GM18868 (cell line): ENCODE results near the gene NAMPT.
"Not testable (repeated sequence)": the region's sequence is repeated elsewhere in the genome, so short reads cannot be mapped to it uniquely, and the experiment has no call there.

Experiments used
- ATAC-seq: cut with Tn5 transposase; IDR thresholded peaks from one replicate; pipeline ENCODE4 v1.9.1; 2021; ENCODE audit warnings: mild to moderate bottlenecking, moderate library complexity; ENCODE audit not compliant: unreplicated experiment

The NAMPT gene

DNA sequence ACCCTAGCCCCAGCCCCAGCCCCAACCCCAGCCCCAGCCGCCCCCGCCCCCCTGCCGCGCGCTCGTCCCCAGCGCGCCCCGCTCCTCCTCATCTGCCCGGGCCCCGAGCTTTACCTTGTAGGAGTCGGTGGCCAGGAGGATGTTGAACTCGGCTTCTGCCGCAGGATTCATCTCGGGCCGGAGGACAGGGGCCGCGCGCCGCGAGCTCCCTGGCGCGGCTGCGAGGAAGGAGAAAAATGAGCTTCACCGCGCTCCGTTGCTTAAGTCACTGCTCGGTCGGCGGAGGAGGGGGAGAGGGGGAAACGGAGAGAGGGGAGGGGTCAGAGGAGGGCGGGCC is at the start of gene NAMPT:
Gene NAMPT (minus strand): TSS at position 270 of the 337 bp plus-strand sequence. CDS start 99 bp downstream, at position 171.
- ATAC-seq = no peak

DNA sequence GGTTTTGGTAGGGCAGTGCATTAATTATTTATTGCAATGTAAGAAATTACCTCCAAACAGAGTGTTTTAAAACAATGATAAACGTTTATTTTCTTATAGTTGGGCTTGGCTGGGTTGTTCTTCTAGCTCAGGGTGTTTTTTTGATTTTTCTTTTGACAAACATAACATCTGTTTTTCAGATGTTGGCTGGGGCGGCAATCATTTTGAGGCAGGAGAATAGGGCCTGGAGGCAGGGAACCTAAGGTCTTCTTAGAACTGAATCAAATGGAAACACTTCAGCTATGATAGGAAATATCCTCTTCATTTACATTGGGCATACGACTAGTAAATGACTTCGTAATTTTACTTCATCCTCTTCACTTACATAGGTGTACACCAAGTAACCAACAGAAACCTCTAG is 47.4 kb upstream of the NAMPT start:
- ATAC-seq = no peak

DNA sequence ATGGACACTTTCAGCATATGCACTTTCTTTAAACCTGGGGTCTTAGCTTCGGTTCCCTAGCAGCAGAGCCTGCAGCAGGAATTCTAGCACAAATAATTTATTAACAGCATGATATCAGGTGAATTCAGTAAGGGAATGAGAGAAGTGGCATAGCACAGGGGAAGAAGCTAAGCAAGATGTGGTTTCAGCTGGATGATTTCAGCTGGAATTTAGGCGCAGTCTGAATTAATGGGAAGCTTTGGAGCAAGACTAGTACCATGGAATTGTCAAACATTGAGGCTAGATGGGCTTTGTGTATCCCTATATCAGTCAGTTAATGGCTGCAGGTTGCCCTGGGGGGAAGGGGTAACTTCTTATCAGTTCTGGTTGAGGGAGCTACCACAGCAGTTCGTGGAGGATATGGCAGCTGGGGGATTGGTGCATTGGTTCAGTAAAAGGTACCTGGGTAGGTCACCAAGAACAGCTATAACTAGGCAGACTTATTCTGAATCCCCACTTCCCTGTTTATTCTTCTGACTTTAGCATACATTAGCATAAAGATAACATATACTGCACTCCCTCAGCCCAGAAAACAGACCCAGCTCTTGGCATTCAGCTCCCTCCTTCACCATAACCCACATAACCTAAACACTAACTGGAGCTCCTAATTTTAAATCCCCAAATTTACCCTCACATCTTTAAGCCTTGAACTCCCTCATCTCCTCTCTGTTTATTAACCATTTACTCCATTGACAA is 46.8 kb upstream of the NAMPT start:
- ATAC-seq = no peak

DNA sequence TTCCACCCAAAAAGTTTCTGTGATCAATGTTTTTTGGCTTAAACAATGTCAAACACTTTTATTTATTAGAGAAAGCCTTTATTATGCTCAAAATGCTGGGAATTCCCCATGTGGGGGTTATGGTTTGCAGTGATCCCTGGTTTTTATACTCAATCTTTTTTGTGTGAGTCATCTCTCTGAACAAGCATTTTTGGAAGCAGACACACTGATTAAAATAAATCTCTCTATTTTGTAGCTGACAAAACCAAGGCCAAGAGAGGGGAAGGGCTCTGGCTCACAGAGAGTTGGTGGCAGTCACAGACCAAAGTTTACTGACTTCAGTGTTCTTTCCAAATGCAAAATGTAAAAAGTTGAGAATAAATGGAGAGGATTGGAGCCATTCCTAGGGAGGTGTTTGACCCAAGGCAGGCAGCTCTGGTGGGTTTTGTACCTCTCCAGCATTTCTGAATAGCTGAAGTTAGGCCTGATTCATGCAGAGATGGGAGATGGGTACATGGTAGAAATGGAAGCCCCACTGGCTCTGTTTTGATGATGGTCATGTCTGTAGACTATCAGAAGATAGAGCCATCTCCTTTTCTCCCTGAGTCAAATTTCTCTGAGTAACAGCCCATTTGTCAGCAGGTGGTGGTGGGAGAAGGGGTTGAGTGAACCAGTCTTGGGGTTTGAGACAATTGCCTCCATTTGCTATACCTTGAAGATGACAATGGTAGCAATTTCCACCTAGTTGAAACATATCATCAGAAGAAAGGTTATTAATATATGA is 45.4 kb upstream of the NAMPT start:
- no peak for ATAC-seq

DNA sequence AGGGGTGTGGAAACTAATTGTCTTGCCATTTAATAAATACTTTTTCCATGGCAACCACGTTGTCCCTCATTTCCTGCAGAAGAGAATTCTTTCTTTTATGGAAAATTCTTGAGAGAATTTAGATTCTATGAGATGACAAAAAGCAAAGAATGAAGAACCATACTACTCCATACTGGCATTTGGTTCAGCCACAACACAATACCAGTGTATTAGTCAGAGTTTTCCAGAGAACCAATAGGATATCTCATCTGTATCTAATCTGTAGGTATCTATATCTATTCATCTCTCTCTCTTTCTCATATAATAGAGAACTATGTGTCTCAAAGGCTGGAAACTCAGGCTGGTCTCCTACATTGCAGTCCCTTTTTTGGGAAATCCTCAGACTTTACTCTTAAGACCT is 44.6 kb upstream of the NAMPT start:
- ATAC-seq = no peak

DNA sequence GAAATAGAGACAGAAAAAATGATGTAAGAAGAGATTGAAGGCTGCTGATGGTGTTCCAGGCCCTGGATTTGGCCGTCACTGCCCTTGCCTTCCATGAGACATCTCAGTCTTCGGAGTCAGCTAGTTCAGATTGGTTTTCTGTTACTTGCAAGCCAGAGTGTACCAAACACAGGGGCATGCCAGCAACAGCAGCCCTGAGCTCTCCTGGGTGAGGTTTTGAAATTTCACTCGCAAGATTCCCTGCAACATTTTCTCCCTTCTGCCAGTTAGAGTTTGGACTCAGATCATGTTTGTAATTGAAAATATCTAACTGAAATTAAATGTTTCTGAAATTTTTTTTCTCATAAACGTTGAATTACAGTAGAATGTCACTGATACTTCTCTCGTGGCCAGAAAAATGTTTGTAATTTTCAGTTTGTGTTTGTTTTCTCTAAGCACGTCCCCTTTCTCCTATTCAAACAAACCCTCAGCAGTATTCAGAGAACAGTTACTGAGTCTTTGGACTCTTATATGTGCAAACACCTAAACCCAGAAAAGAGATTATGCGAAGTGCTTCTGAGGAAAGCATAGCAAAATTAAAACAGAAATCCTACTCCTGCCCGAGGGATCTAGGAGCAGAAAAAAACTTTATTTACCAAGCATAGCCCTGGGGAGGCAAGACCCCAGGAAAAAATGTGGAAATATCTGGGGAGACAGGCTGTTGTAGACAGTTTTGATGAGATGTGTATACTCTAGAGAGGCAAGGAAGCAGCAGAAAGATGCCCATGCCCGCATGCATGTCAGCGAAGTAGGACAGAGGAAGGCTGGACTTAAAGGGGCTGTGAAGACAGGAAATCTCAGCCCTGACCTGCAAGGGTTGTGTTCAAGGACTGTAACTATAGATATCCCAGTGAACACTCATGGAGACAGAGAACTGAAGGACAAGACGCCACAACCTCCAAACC is 43.0 kb upstream of the NAMPT start:
- ATAC-seq = no peak

DNA sequence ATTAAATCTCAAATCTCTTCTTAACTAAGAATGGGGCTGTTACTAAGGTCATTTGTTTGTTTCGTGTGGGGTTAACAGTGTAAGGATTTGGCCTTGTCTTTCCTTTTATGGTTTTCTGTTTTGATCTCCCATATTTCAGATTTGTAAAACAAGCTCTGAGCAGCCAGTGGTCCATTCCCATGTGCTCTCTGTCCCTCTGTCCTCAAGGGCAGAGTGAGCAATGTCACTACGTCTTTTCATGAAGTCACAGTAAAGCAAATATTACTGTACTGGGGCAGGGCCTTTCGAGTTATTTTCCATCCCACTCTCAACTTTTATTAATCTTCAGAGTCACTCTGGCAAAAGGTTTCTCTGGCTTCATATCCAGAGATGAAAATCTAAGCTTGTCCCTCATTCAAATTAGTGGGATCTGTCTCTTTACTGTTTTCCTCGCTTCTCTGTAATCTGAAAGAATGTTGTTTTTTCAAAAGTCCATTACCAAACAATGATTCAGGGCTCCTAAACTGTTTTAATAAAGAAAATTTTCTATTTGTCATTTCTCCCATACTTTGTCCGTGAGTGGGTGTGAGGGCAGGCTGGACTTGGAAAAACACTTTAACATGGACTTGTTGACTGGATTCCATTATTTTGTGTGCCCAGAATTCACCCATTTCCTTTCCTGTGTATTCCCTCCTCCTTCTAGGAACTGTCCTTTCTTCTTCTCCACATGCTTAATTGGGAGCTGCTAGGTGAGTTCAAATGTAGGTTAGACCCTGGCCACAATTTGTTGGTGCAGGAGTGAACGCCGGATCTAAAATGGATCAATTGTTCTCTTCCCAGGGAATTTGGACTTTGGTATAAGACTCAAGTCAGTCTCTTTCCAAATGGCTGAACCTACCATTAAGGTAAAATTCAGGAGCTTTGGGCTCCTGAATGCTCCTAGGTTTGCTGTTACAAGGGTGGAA is 42.1 kb upstream of the NAMPT start:
- ATAC-seq = no peak

DNA sequence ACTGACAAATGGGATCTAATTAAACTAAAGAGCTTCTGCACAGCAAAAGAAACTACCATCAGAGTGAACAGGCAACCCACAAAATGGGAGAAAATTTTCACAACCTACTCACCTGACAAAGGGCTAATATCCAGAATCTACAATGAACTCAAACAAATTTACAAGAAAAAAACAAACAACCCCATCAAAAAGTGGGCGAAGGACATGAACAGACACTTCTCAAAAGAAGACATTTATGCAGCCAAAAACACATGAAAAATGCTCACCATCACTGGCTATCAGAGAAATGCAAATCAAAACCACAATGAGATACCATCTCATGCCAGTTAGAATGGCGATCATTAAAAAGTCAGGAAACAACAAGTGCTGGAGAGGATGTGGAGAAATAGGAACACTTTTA is 39.7 kb upstream of the NAMPT start:
- ATAC-seq = not testable (repeated sequence)

DNA sequence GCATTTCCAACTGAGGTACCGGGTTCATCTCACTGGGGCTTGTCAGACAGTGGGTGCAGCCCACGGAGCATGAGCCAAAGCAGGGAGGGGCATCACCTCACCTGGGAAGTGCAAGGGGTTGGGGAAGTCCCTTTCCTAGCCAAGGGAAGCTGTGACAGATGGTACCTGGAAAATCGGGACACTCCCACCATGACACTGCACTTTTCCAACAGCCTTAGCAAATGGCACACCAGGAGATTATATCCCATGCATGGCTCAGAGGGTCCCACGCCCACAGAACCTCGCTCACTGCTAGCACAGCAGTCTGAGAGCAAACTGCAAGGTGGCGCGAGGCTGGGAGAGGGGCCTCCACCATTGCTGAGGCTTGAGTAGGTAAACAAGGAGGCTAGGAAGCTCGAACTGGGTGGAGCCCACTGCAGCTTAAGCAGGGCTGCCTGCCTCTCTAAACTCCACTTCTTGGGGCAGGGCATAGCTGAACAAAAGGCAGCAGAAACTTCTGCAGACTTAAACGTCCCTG is 35.5 kb upstream of the NAMPT start:
- ATAC-seq = not testable (repeated sequence)

DNA sequence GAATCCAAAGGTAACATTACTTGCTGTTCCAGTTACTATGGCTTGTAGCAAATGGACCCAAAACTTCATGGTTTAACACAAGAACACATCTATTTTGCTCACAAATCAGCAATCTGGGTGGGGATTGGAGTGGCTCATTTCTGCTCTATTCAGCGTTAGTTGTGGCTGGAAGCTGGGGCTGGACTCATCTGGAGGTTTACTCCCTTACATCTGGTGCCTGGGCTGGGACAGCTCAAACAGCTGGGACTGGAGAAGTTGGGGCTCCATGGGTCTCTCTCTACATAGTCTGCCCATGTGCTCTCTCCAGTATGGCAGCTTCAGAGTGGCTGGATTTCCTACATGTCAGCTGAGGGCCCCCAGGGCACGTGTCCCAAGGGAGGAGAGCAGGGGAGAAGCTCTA is 33.7 kb upstream of the NAMPT start:
- no peak for ATAC-seq

DNA sequence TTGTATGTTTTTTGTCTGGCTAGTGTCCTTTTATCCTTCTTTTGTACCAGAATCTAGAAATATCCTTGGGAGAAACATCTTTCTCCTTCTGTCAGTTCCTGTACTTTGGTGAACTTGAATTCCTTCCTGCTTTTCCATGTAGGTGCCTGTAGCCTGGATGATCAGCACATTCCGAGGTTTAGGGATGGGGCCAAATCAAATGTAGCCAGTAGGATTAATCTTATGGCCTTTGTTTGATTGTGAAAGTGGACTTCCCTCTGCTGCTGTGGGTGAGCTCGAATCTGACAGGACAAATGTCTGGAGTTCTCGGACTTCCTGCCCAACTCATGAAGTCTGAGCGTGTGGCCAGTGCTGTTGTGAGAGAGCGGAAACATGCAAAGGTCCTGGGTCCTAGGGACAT is 33.2 kb upstream of the NAMPT start:
- no peak for ATAC-seq

DNA sequence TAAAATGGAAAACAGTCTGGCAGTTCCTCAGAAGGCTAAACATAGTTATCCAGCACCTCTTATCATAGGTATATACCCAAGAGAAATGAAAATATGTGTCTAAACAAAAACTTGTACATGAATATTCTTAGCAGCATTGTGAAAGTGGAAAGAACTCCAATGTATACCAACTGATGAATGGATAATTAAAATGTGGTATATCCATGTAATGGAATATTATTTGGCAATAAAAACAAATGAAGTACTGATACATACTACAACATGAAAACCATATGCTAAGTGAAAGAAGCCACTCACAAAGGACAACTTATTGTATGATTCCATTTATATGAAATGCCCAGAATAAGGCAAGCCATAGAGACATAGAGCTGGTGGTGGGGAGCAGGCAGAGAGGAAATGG is 32.2 kb upstream of the NAMPT start:
- ATAC-seq = no peak

DNA sequence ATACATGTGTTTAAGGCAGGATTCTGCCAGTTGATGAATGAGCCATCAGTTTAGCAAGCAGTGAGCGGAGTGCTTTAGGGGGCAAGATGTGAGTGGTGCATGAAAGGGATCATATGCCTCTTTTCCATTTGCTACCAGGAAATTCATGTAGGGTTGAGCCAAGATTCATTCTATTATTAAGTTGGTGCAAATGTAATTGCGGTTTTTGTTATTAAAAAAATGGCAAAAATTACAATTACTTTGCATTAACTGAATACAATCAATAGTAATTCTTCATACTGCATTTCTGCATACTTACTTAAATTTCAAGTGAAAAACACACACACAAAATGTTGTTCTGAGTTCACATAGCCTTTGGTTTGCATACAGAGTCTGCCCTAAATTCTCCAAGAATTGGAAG is 30.1 kb upstream of the NAMPT start:
- ATAC-seq = no peak

DNA sequence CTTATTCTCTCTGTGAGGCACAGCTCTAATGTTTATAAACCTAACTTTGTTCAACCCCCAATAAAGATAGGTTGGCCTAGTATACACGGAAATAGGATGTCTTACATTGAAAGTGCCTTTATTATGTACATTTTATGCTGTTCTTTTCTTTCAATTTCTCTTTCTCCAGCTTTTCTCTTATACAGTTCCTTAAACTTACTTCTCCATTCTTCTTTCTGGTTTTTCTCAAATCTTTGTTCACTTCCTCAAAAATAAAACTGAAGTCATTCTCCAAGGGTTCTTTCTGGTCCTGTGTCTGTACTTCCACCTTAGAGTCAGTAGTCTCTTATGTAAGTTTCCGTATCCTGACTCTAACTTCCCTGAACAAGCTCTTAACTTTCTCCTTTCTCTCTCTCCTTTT is 29.2 kb upstream of the NAMPT start:
- no peak for ATAC-seq

DNA sequence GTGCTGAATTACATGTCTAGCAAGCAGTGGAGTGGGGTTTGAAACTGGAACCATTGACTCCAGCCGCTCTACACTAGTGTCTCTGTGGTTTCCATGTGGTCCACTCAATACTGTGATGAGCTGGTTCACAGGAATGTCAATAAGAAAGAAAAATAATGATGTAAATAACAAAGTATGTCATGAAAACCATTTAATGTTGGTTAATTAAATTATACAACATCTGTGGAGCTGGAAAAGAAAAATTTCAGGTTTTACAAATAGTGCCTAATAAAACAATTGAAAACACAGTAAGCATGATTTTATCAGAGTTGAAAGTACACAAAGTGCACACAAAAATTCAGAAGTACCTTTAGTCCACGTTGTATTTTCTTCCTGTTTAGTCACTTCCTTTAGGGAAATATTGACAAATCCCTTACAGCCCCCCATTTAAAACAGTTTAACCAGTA is 28.7 kb upstream of the NAMPT start:
- no peak for ATAC-seq

DNA sequence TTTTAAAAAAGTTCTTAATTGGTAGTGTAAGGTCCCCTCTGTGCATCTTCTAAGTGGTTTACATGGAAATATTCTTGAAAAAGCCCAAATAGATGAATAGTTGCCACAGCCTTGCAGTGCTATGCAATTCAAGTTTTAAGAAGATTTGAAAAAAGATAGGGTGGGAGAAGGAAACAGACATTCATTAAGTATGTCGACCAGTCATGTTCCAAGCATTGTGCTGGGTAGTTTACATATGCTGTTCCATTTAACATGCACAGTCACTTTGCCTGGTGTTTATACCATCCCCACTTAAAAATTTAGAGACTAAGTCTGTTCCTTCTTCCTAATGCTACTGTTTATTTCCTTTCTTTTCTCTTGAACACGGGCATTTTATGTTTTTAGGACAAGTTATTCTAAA is 28.1 kb upstream of the NAMPT start:
- no peak for ATAC-seq

DNA sequence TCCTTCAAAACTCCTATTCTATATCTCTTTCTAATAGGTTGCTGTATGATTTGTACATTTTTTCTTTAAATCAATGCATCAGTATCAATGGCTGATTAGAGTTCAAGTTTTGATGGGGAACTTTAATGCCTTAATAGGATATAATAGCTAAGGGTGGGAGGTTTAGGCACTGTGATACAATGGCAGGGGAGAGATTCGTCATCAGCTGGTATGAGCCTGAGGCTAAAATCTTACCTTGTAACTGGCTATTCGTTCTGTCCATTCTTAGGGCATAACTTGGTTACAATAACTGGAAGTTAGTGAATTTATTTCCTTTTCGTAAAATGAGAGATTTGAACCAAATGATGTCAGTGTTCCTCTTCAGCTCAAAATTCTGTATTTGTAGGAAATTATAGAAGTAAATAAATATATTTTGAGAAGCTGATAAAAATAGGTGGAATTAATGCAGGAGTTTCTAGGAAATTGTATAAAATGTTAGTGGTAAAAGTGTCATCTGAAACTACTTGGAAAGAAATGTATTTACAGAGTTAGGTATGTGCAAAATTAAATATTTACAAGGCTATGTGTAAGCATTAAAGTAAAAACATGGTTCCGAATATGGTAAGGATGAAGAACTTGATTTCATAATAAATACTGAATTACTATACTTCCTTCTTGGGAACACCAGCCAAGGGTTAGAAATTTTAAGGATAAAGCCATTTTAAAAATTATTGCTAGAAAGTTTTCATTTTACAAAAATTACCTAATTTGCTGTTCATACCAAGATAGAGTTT is 27.5 kb upstream of the NAMPT start:
- ATAC-seq = no peak

DNA sequence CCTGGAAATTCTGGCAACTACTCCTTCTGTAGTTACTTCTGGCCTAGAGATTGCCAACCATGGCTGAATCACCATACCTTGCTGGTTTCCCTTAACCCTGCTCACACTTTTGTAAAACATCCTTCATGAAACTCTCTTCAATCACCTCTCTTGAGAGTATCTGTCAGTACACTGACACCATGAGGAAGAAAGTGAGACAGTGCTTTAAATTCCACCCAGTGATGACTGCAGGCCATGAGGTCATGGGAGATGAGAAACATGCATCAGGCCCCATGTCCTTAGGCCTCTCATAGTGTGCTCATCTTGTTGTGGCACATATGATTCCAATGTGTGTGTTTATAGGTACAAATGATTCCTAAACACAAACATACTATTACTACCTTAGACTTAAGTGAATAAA is 24.6 kb upstream of the NAMPT start:
- no peak for ATAC-seq

DNA sequence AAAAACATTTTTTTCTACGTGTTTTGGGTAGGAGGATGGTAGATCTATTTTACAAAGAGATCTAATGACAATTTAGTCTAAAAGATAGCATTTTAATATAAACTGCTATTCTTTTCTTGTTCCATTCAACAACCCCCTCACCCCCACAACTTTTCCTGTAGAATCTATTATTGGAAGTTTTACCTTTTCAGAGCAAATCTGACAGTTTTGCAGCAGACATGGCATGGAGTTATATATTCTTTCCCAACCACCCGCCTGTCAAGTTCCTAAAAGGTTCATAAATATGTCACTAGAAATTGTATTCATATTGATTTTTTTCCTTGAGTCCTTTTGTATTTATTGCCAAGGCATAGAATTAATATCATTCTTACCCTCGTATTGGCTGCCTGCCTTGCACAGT is 21.5 kb upstream of the NAMPT start:
- ATAC-seq = no peak
